B cell (primary cell): Measurements from ENCODE around the gene DIRAS1. TPM values are rescaled to one million over a fixed set of nuclear protein-coding genes. Genes with fewer than 3 reads are reported as not detected.

ENCODE experiments used
- ATAC-seq: fragments of 200-7000 bp; cut with Tn5 transposase; one replicate; pipeline ENCODE4 v1.10.0; 2021; ENCODE audit warnings: low read depth, mild to moderate bottlenecking, moderate number of reproducible peaks, moderate library complexity
- CTCF ChIA-PET: fragments of 350-600 bp; sonication (Branson Sonifier 250); formaldehyde crosslinking; loops from one replicate; lab custom pipeline; 2021; ENCODE audit warnings: antibody characterized with exemption, inconsistent platforms; lab: Charles Lee
- POLR2A ChIA-PET: fragments of 350-600 bp; sonication (Branson Sonifier 250); formaldehyde crosslinking; loops from one replicate; lab custom pipeline; 2021; ENCODE audit warnings: antibody characterized with exemption; lab: Charles Lee
- DNase-seq: peaks from one replicate; pipeline ENCODE4 v3.0.0; 2013
- H2AFZ ChIP-seq: 2 replicates; pipeline ENCODE4 v1.6.1; 2012; ENCODE audit warnings: mild to moderate bottlenecking, low read depth, low read length; ENCODE audit not compliant: insufficient read depth, poor library complexity, severe bottlenecking
- H3K27ac ChIP-seq, 2 donors: 1 replicate in 1 of 2; 2 replicates in 1 of 2; pipeline ENCODE4 v1.5.1; 2012 to 2013; ENCODE audit warnings: low read length in 2 of 2, mild to moderate bottlenecking in 2 of 2, moderate library complexity in 1 of 2
- H3K27me3 ChIP-seq, 4 experiments: fragments of 200-600 bp in 1 of 4; sonication (generic) in 1 of 4; replicated peaks in 1 of 4; 1 replicate in 2 of 4; 2 replicates in 2 of 4; pipeline versions ENCODE4 v1.6.1 to v1.7.0; 2013 to 2016; ENCODE audit warnings: low read length in 3 of 4, mild to moderate bottlenecking in 2 of 4, mixed read lengths in 1 of 4, moderate library complexity in 1 of 4; ENCODE audit not compliant: insufficient read depth in 4 of 4, control insufficient read depth in 3 of 4; ENCODE audit errors: control extremely low read depth in 1 of 4
- H3K36me3 ChIP-seq, 2 experiments: replicated peaks in 1 of 2; 1 replicate in 1 of 2; 2 replicates in 1 of 2; pipeline versions ENCODE4 v1.6.1 to v1.7.1; 2013; ENCODE audit warnings: low read length in 1 of 2; ENCODE audit not compliant: insufficient read depth in 2 of 2, control insufficient read depth in 1 of 2; ENCODE audit errors: control extremely low read depth in 1 of 2, extremely low read depth in 1 of 2
- H3K4me1 ChIP-seq, 2 donors: fragments of 200-600 bp in 1 of 2; sonication (generic) in 1 of 2; 1 replicate in 1 of 2; 2 replicates in 1 of 2; pipeline versions ENCODE4 v1.5.1 to v1.6.1; 2013 to 2017; ENCODE audit warnings: low read length in 2 of 2; ENCODE audit not compliant: control insufficient read depth in 2 of 2, insufficient read depth in 2 of 2
- H3K4me2 ChIP-seq: replicated peaks from 2 replicates; pipeline ENCODE3; 2012; ENCODE audit warnings: mild to moderate bottlenecking, low read depth, low read length; ENCODE audit not compliant: poor library complexity, severe bottlenecking
- H3K4me3 ChIP-seq, 5 experiments: fragments of 200-600 bp in 1 of 5; sonication (generic) in 1 of 5; 1 replicate in 3 of 5; 2 replicates in 2 of 5; pipeline versions ENCODE4 v1.5.1 to v1.7.0; 2011 to 2016; ENCODE audit warnings: low read length in 4 of 5, mild to moderate bottlenecking in 4 of 5, low read depth in 2 of 5, control low read depth in 1 of 5, moderate library complexity in 1 of 5; ENCODE audit not compliant: insufficient read depth in 1 of 5; ENCODE audit errors: control extremely low read depth in 1 of 5, extremely low read depth in 1 of 5
- H3K79me2 ChIP-seq: fragments of 200-600 bp; sonication (generic); one replicate; pipeline ENCODE4 v1.6.0; 2016; ENCODE audit warnings: low read length; ENCODE audit not compliant: control insufficient read depth, insufficient read depth
- H3K9ac ChIP-seq: fragments of 200-600 bp; sonication (generic); 2 replicates; pipeline ENCODE4 v1.6.1; 2017; ENCODE audit warnings: mild to moderate bottlenecking, low read length, moderate library complexity
- H3K9me3 ChIP-seq, 3 donors: one replicate each; pipeline versions ENCODE4 v1.6.1 to v1.7.1; 2013; ENCODE audit warnings: low read length in 2 of 3; ENCODE audit not compliant: control insufficient read depth in 2 of 3, insufficient read depth in 1 of 3; ENCODE audit errors: control extremely low read depth in 1 of 3
- H4K20me1 ChIP-seq: 2 replicates; pipeline ENCODE4 v1.6.0; 2012; ENCODE audit warnings: mild to moderate bottlenecking, low read length; ENCODE audit not compliant: insufficient read depth, control insufficient read depth, poor library complexity, severe bottlenecking
- H3K27ac Mint-ChIP-seq: one replicate; pipeline ENCODE4 v1.8.0; 2021; ENCODE audit warnings: mixed read lengths
- H3K27me3 Mint-ChIP-seq: one replicate; pipeline ENCODE4 v1.8.0; 2021; ENCODE audit warnings: mixed read lengths
- H3K4me1 Mint-ChIP-seq: one replicate; pipeline ENCODE4 v1.8.0; 2021; ENCODE audit warnings: mixed read lengths
- H3K4me3 Mint-ChIP-seq: one replicate; pipeline ENCODE4 v1.8.0; 2021; ENCODE audit warnings: mixed read lengths
- H3K9me3 Mint-ChIP-seq: one replicate; pipeline ENCODE4 v1.8.0; 2022; ENCODE audit warnings: mixed read lengths; ENCODE audit not compliant: insufficient read depth
- EZH2 ChIP-seq: IDR thresholded peaks from 2 replicates; pipeline ENCODE4 v1.6.1; 2012; ENCODE audit warnings: borderline replicate concordance, low read depth, mild to moderate bottlenecking, moderate library complexity, low read length; ENCODE audit not compliant: insufficient read depth, poor library complexity, severe bottlenecking
- WGBS: methylation state at CpG from one replicate; pipeline ENCODE4 v1.1.5; 2013; ENCODE audit warnings: missing lambda C conversion rate; ENCODE audit not compliant: insufficient coverage; 5-methylcytosine and 5-hydroxymethylcytosine counted together
- intact Hi-C: fragments of 100-400 bp; cut with micrococcal nuclease; formaldehyde crosslinking; loops from one replicate; pipeline ENCODE4 v1.10.0; 2022
- polyA plus RNA-seq: library from polyadenylated mRNA; depleted of rRNA; stranded (reverse); fragments of >200 nt; gene quantifications from 2 replicates; pipeline ENCODE4 v1.2.3, GENCODE V29; 2012
- total RNA-seq, 2 donors: library from RNA; stranded (reverse); fragments of 120-200 nt in 1 of 2; gene quantifications; 1 replicate in 1 of 2; 2 replicates in 1 of 2; pipeline versions ENCODE4 v1.2.3 to v1.2.4, GENCODE V29; 2013 to 2022
- TF ChIP-seq, protein P1 (sequence below): fragments of 200-600 bp; IDR thresholded peaks from one replicate; pipeline ENCODE4 v1.8.0; 2022; ENCODE audit warnings: antibody characterized with exemption, mild to moderate bottlenecking

DIRAS1 gene
- total and polyA plus RNA-seq, 2 donors (not counting 1 experiment from before 2014, with no cell fraction given): 5.2 to 23.7 TPM

DNA sequence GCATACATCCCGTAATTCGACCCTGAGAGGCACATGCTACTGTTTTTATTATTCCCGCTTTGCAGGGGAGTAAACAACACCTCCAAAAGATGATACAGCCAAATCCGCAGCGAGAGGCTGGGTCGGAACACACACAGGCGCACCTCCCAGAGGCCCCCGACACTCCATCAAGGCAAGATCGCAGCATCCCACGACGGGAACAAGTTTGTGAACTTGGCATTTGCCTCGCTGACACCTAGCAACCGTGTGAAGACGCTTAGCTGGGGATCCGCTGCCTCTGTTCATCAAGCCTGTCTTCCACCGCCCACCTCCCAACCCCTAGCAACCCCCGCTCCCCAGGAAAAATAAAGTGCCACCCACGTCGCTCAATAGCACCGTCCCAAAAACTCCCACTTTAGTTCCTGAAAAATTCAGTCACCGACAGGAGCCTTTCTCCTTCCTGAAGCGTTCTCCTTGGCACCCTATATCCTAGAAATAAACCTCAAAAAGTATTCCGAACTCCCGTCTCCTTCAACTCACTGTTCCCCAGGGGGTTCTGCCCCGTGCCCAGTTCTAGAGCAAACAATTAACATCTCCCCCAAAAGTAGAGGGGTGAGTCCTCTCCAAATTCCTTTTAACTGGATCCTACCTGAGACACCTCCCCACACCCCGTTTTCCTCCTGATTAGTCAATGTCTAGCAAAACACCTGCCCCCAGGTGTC lies 20.4 kb downstream of the DIRAS1 start:
- TF ChIP-seq, protein P1, sequence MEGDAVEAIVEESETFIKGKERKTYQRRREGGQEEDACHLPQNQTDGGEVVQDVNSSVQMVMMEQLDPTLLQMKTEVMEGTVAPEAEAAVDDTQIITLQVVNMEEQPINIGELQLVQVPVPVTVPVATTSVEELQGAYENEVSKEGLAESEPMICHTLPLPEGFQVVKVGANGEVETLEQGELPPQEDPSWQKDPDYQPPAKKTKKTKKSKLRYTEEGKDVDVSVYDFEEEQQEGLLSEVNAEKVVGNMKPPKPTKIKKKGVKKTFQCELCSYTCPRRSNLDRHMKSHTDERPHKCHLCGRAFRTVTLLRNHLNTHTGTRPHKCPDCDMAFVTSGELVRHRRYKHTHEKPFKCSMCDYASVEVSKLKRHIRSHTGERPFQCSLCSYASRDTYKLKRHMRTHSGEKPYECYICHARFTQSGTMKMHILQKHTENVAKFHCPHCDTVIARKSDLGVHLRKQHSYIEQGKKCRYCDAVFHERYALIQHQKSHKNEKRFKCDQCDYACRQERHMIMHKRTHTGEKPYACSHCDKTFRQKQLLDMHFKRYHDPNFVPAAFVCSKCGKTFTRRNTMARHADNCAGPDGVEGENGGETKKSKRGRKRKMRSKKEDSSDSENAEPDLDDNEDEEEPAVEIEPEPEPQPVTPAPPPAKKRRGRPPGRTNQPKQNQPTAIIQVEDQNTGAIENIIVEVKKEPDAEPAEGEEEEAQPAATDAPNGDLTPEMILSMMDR: no peak
- TF ChIP-seq EZH2: no peak
- POLR2A ChIA-PET: interaction anchor here (0.5 to 6.7 kb wide), 6 partner anchors 11 to 78 kb away, joined by 3 to 86 read pairs (median 12); no protein-coding TSS in a partner anchor
- Histone ChIP-seq H3K27ac (peak overlapping the region; percentile 81 to 89), H2AFZ (no peak overlapping the region), H3K9ac (peak overlapping the region; percentile 94), H3K9me3 (peaks cover 0 to 3% (median 0%) of the 10 kb centered on the region in 3 donors), H3K4me2 (peak overlapping the region; percentile 96), H4K20me1 (peaks cover 20% of the 10 kb centered on the region), H3K36me3 (peaks cover 0 to 18% of the 10 kb centered on the region in 2 experiments), H3K4me3 (peak overlapping the region in 4 of 5 experiments; percentile 76 to 96 (median 83)), H3K27me3 (no peaks in the 10 kb centered on the region), H3K4me1 (peaks cover 62 to 65% of the 10 kb centered on the region in 2 donors), H3K79me2 (peaks cover 65% of the 10 kb centered on the region)
- DNase-seq: peak; percentile 29
- Mint-ChIP-seq H3K27ac (peak overlapping the region; percentile 85), H3K4me1 (peaks cover 51% of the 10 kb centered on the region), H3K4me3 (peak overlapping the region; percentile 89), H3K9me3 (no peaks in the 10 kb centered on the region), H3K27me3 (no peaks in the 10 kb centered on the region)
- intact Hi-C loops: no loop called here
- CTCF ChIA-PET: interaction anchor here (1.4 to 4.7 kb wide), 4 partner anchors 9 to 52 kb away, joined by 4 to 45 read pairs (median 17); no protein-coding TSS in a partner anchor
- no peak for ATAC-seq
- 84% methylated on average over 22 of the region's 26 CpGs for WGBS
